IPS-18a (cell line): ENCODE data around the gene LAMC1.
"Not testable (repeated sequence)": the region's sequence is repeated elsewhere in the genome, so short reads cannot be mapped to it uniquely, and the experiment has no call there.

Experiments
- H3K27ac ChIP-seq: one replicate; pipeline ENCODE4 v1.5.1; 2013; ENCODE audit warnings: low read length
- H3K27me3 ChIP-seq: one replicate; pipeline ENCODE4 v1.6.1; 2013; ENCODE audit warnings: mild to moderate bottlenecking, low read length; ENCODE audit not compliant: control insufficient read depth, insufficient read depth
- H3K36me3 ChIP-seq: one replicate; pipeline ENCODE4 v1.6.1; 2013; ENCODE audit warnings: low read depth, low read length; ENCODE audit not compliant: control insufficient read depth
- H3K4me1 ChIP-seq: one replicate; pipeline ENCODE4 v1.6.1; 2013; ENCODE audit warnings: low read depth, low read length; ENCODE audit not compliant: control insufficient read depth
- H3K4me3 ChIP-seq: one replicate; pipeline ENCODE4 v1.5.1; 2013; ENCODE audit warnings: low read length
- H3K9ac ChIP-seq: one replicate; pipeline ENCODE4 v1.6.1; 2013; ENCODE audit warnings: mild to moderate bottlenecking, low read length, moderate library complexity
- H3K9me3 ChIP-seq: one replicate; pipeline ENCODE4 v1.6.1; 2013; ENCODE audit warnings: low read depth, low read length; ENCODE audit not compliant: control insufficient read depth

Gene LAMC1

GRCh38 chr1:183142171-183142570 is 119.0 kb downstream of the LAMC1 start:
- Histone ChIP-seq H3K9ac (no peak overlapping the region), H3K27ac (no peak overlapping the region), H3K4me1 (no peaks in the 10 kb centered on the region), H3K27me3 (no peaks in the 10 kb centered on the region), H3K4me3 (no peak overlapping the region), H3K9me3 (no peaks in the 10 kb centered on the region), H3K36me3 (peaks cover 36% of the 10 kb centered on the region)

- Histone ChIP-seq H3K4me1 (no peaks in the 10 kb centered on the region), H3K4me3 (no peak overlapping the region), H3K9me3 (no peaks in the 10 kb centered on the region), H3K27ac (no peak overlapping the region), H3K36me3 (peaks cover 25% of the 10 kb centered on the region), H3K9ac (no peak overlapping the region), H3K27me3 (no peaks in the 10 kb centered on the region)
Measured at GRCh38 chr1:183143576-183144315, 120.5 kb downstream of the LAMC1 start.

GRCh38 chr1:183144752-183145151 is 121.5 kb downstream of the LAMC1 start:
- Histone ChIP-seq H3K36me3 (peaks cover 25% of the 10 kb centered on the region), H3K9me3 (no peaks in the 10 kb centered on the region), H3K9ac (no peak overlapping the region), H3K4me1 (no peaks in the 10 kb centered on the region), H3K27me3 (no peaks in the 10 kb centered on the region), H3K27ac (no peak overlapping the region), H3K4me3 (no peak overlapping the region)

- no peak overlapping the region for H3K4me3 ChIP-seq
Measured at GRCh38 chr1:183147735-183148134, 124.5 kb downstream of the LAMC1 start.

GRCh38 chr1:183148599-183148998 is 125.4 kb downstream of the LAMC1 start:
- Histone ChIP-seq H3K4me3 (no peak overlapping the region), H3K9ac (no peak overlapping the region), H3K4me1 (no peaks in the 10 kb centered on the region), H3K9me3 (no peaks in the 10 kb centered on the region), H3K36me3 (peaks cover 3% of the 10 kb centered on the region), H3K27me3 (no peaks in the 10 kb centered on the region), H3K27ac (no peak overlapping the region)

More at GRCh38 chr1:183147735-183148134, 124.5 kb downstream of the LAMC1 start:
- no peak overlapping the region for H3K27ac ChIP-seq
- no peak overlapping the region for H3K9ac ChIP-seq
- no peaks in the 10 kb centered on the region for H3K27me3 ChIP-seq
- peaks cover 10% of the 10 kb centered on the region for H3K36me3 ChIP-seq
- H3K9me3 ChIP-seq: no peaks in the 10 kb centered on the region
- H3K4me1 ChIP-seq: no peaks in the 10 kb centered on the region

- Histone ChIP-seq H3K4me3 (no peak overlapping the region), H3K9me3 (no peaks in the 10 kb centered on the region), H3K27me3 (no peaks in the 10 kb centered on the region), H3K27ac (no peak overlapping the region), H3K9ac (no peak overlapping the region), H3K36me3 (no peaks in the 10 kb centered on the region), H3K4me1 (no peaks in the 10 kb centered on the region)
Measured at GRCh38 chr1:183149273-183149672, 126.1 kb downstream of the LAMC1 start.

GRCh38 chr1:183150032-183150431 is 126.8 kb downstream of the LAMC1 start:
- H3K4me3 ChIP-seq, H3K27me3 ChIP-seq, H3K9me3 ChIP-seq, H3K9ac ChIP-seq, H3K27ac ChIP-seq, H3K4me1 ChIP-seq, H3K36me3 ChIP-seq: not testable (repeated sequence)

- no peaks in the 10 kb centered on the region for H3K27me3 ChIP-seq
- no peaks in the 10 kb centered on the region for H3K4me1 ChIP-seq
- H3K27ac ChIP-seq: no peak overlapping the region
- no peak overlapping the region for H3K9ac ChIP-seq
- H3K9me3 ChIP-seq: no peaks in the 10 kb centered on the region
- H3K36me3 ChIP-seq: no peaks in the 10 kb centered on the region
- H3K4me3 ChIP-seq: no peak overlapping the region
Measured at GRCh38 chr1:183150445-183150844, 127.2 kb downstream of the LAMC1 start.

- Histone ChIP-seq H3K4me3 (no peak overlapping the region), H3K36me3 (no peaks in the 10 kb centered on the region), H3K9ac (no peak overlapping the region), H3K9me3 (no peaks in the 10 kb centered on the region), H3K4me1 (no peaks in the 10 kb centered on the region), H3K27ac (no peak overlapping the region), H3K27me3 (no peaks in the 10 kb centered on the region)
Measured at GRCh38 chr1:183152180-183152579, 129.0 kb downstream of the LAMC1 start.

GRCh38 chr1:183155939-183156338 is 132.7 kb downstream of the LAMC1 start:
- Histone ChIP-seq H3K9me3 (no peaks in the 10 kb centered on the region), H3K9ac (no peak overlapping the region), H3K4me3 (no peak overlapping the region), H3K27me3 (no peaks in the 10 kb centered on the region), H3K36me3 (no peaks in the 10 kb centered on the region), H3K27ac (no peak overlapping the region), H3K4me1 (no peaks in the 10 kb centered on the region)

GRCh38 chr1:183159960-183160359 is 136.7 kb downstream of the LAMC1 start:
- Histone ChIP-seq H3K27ac (no peak overlapping the region), H3K36me3 (no peaks in the 10 kb centered on the region), H3K4me1 (peaks cover 9% of the 10 kb centered on the region), H3K4me3 (no peak overlapping the region), H3K9me3 (no peaks in the 10 kb centered on the region), H3K9ac (no peak overlapping the region), H3K27me3 (no peaks in the 10 kb centered on the region)

- H3K9ac ChIP-seq: no peak overlapping the region
- no peak overlapping the region for H3K4me3 ChIP-seq
- peaks cover 16% of the 10 kb centered on the region for H3K4me1 ChIP-seq
- H3K36me3 ChIP-seq: no peaks in the 10 kb centered on the region
- H3K27me3 ChIP-seq: no peaks in the 10 kb centered on the region
- H3K27ac ChIP-seq: no peak overlapping the region
- H3K9me3 ChIP-seq: no peaks in the 10 kb centered on the region
Measured at GRCh38 chr1:183161391-183161790, 138.2 kb downstream of the LAMC1 start.
